OCI-LY1 (cell line): ENCODE data around the gene CHEK2.

Source experiments
- H2AFZ ChIP-seq: fragments of 200-600 bp; sonication (generic), shearing (Covaris generic); 2 replicates; pipeline ENCODE4 v1.6.0; 2014; ENCODE audit warnings: antibody characterized with exemption, mild to moderate bottlenecking, low read length
- H3F3A ChIP-seq: fragments of 200-600 bp; sonication (generic), shearing (Covaris generic); 2 replicates; pipeline ENCODE4 v1.6.0; 2014; ENCODE audit warnings: mild to moderate bottlenecking, antibody characterized with exemption, low read length, moderate library complexity; ENCODE audit not compliant: insufficient read depth
- H3K27ac ChIP-seq: fragments of 200-600 bp; sonication (generic); 2 replicates; pipeline ENCODE4 v1.5.1; 2014; ENCODE audit warnings: low read length, mixed run types, mild to moderate bottlenecking, low read depth; ENCODE audit not compliant: poor library complexity, severe bottlenecking
- H3K27me3 ChIP-seq: fragments of 200-600 bp; sonication (generic); 2 replicates; pipeline ENCODE4 v1.6.0; 2014; ENCODE audit warnings: antibody characterized with exemption, mild to moderate bottlenecking, low read length, moderate library complexity; ENCODE audit not compliant: insufficient read depth
- H3K36me3 ChIP-seq: fragments of 200-600 bp; sonication (generic); 2 replicates; pipeline ENCODE4 v1.6.1; 2014; ENCODE audit warnings: mild to moderate bottlenecking, antibody characterized with exemption, low read length, moderate library complexity, mixed read lengths; ENCODE audit not compliant: insufficient read depth
- H3K4me1 ChIP-seq: fragments of 200-600 bp; sonication (generic); 2 replicates; pipeline ENCODE4 v1.5.1; 2014; ENCODE audit warnings: mild to moderate bottlenecking, low read length, moderate library complexity; ENCODE audit not compliant: insufficient read depth, severe bottlenecking
- H3K4me2 ChIP-seq: fragments of 200-600 bp; sonication (generic), shearing (Covaris generic); 2 replicates; pipeline ENCODE4 v1.6.1; 2014; ENCODE audit warnings: low read length
- H3K4me3 ChIP-seq: fragments of 200-600 bp; sonication (generic); 2 replicates; pipeline ENCODE4 v1.5.1; 2014; ENCODE audit warnings: low read length, low read depth, mild to moderate bottlenecking, mixed read lengths; ENCODE audit not compliant: poor library complexity, severe bottlenecking
- H3K79me2 ChIP-seq: fragments of 200-600 bp; shearing (Covaris generic); 2 replicates; pipeline ENCODE4 v1.6.1; 2016; ENCODE audit warnings: mixed run types, low read length, mixed read lengths; ENCODE audit not compliant: insufficient read depth
- H3K9ac ChIP-seq: fragments of 200-600 bp; sonication (generic), shearing (Covaris generic); 2 replicates; pipeline ENCODE4 v1.6.1; 2014; ENCODE audit warnings: mild to moderate bottlenecking, low read length, mixed read lengths
- H3K9me2 ChIP-seq: fragments of 200-600 bp; sonication (generic), shearing (Covaris generic); 2 replicates; pipeline ENCODE4 v1.6.1; 2014; ENCODE audit warnings: low read depth, mild to moderate bottlenecking, low read length, mixed read lengths
- H3K9me3 ChIP-seq: fragments of 200-600 bp; shearing (Covaris generic); 2 replicates; pipeline ENCODE4 v1.6.1; 2014; ENCODE audit warnings: low read length, mixed read lengths
- H4K20me1 ChIP-seq: fragments of 200-600 bp; sonication (generic), shearing (Covaris generic); 2 replicates; pipeline ENCODE4 v1.6.0; 2016; ENCODE audit warnings: mild to moderate bottlenecking, low read length; ENCODE audit not compliant: insufficient read depth
- CTCF ChIP-seq: fragments of 200-600 bp; sonication (generic), shearing (Covaris generic); IDR thresholded peaks from 2 replicates; pipeline ENCODE4 v1.5.1; 2017; ENCODE audit warnings: mild to moderate bottlenecking, antibody characterized with exemption, low read length, moderate library complexity, mixed read lengths
- EZH2 ChIP-seq: fragments of 200-600 bp; sonication (generic), shearing (Covaris generic); IDR thresholded peaks from 2 replicates; pipeline ENCODE4 v1.8.0; 2017; ENCODE audit warnings: borderline replicate concordance, mixed run types, mild to moderate bottlenecking, antibody characterized with exemption, low read length, moderate library complexity, mixed read lengths

CHEK2 gene

GRCh38 chr22:28774378-28774777 is 32.8 kb upstream of the CHEK2 start:
- Histone ChIP-seq H4K20me1 (no peaks in the 10 kb centered on the region), H3K4me1 (peaks cover 13% of the 10 kb centered on the region), H3F3A (no peaks in the 10 kb centered on the region), H3K9me3 (0 out of 2 replicates have a peak, but pooled peaks cover 1% of the 10 kb centered on the region), H3K36me3 (peaks cover 32% of the 10 kb centered on the region), H3K4me3 (no peak overlapping the region), H3K9ac (no peak overlapping the region), H3K27ac (no peak overlapping the region), H2AFZ (no peak overlapping the region), H3K79me2 (peaks cover 18% of the 10 kb centered on the region), H3K27me3 (no peaks in the 10 kb centered on the region; the same call in 1 of the 2 replicates), H3K4me2 (no peak overlapping the region), H3K9me2 (no peaks in the 10 kb centered on the region)
- no peak for TF ChIP-seq EZH2
- no peak for TF ChIP-seq CTCF

- Histone ChIP-seq H3K36me3 (peaks cover 29% of the 10 kb centered on the region), H3K4me3 (peak overlapping the region; percentile 96), H2AFZ (no peak overlapping the region), H3K79me2 (peaks cover 18% of the 10 kb centered on the region), H3K9me3 (peaks cover 7% of the 10 kb centered on the region; the same call in 1 of the 2 replicates), H3K27me3 (no peaks in the 10 kb centered on the region; the same call in 1 of the 2 replicates), H3K27ac (peak overlapping the region; percentile 3), H3K4me1 (peaks cover 13% of the 10 kb centered on the region), H3F3A (no peaks in the 10 kb centered on the region), H3K4me2 (peak overlapping the region; percentile 92), H3K9ac (peak overlapping the region; percentile 66), H4K20me1 (no peaks in the 10 kb centered on the region), H3K9me2 (no peaks in the 10 kb centered on the region)
- TF ChIP-seq EZH2 (no peak), CTCF (no peak; the same call in 1 of the 2 replicates)
These were observed 31.8 kb upstream of the CHEK2 start for GRCh38 chr22:28773461-28773867.

GRCh38 chr22:28772633-28773460 is 31.2 kb upstream of the CHEK2 start, which contains the start of gene CCDC117:
Gene CCDC117 (plus strand): TSS chr22:28772695. CDS start chr22:28772850, 155 bp downstream.
- TF ChIP-seq CTCF (no peak; the same call in 1 of the 2 replicates), EZH2 (no peak)
- H3K9me2 ChIP-seq: no peaks in the 10 kb centered on the region
- peak within 1 kb of the TSS; percentile 30; the same call in 1 of the 2 replicates for H2AFZ ChIP-seq
- no peaks in the 10 kb centered on the region for H3F3A ChIP-seq
- H3K79me2 ChIP-seq: peaks cover 15% of the 10 kb centered on the region
- H3K9me3 ChIP-seq: peaks cover 7% of the 10 kb centered on the region; the same call in 1 of the 2 replicates
- peak within 1 kb of the TSS; percentile 58 for H3K27ac ChIP-seq
- peak within 1 kb of the TSS; percentile 96 for H3K4me3 ChIP-seq
- H3K36me3 ChIP-seq: peaks cover 25% of the 10 kb centered on the region
- no peaks in the 10 kb centered on the region for H4K20me1 ChIP-seq
- peak within 1 kb of the TSS; percentile 92 for H3K4me2 ChIP-seq
- H3K27me3 ChIP-seq: no peaks in the 10 kb centered on the region; the same call in 1 of the 2 replicates
- H3K9ac ChIP-seq: peak within 1 kb of the TSS; percentile 66
- H3K4me1 ChIP-seq: peaks cover 13% of the 10 kb centered on the region
